Mesothelial cell of epicardium (in vitro differentiated cells): Measurements from ENCODE around the gene DGKA. TPM values are rescaled to one million over a fixed set of nuclear protein-coding genes. Genes with fewer than 3 reads are reported as not detected.

ENCODE experiments used
- DNase-seq, 2 experiments: peaks; one replicate each; pipeline ENCODE4 v3.0.0; 2021; ENCODE audit warnings: low spot score in 2 of 2; ENCODE audit not compliant: unreplicated experiment in 2 of 2
- H3K27ac Mint-ChIP-seq: 2 replicates; pipeline ENCODE4 v1.8.0; 2021; ENCODE audit warnings: mixed read lengths
- H3K27me3 Mint-ChIP-seq: 2 replicates; pipeline ENCODE4 v1.8.0; 2021; ENCODE audit warnings: low read depth, mixed read lengths
- H3K36me3 Mint-ChIP-seq: 2 replicates; pipeline ENCODE4 v1.8.0; 2021; ENCODE audit warnings: mixed read lengths
- H3K4me1 Mint-ChIP-seq: 2 replicates; pipeline ENCODE4 v1.8.0; 2021; ENCODE audit warnings: mixed read lengths
- H3K4me3 Mint-ChIP-seq: 2 replicates; pipeline ENCODE4 v1.8.0; 2021; ENCODE audit warnings: mild to moderate bottlenecking, moderate library complexity, mixed read lengths
- H3K9me3 Mint-ChIP-seq: 2 replicates; pipeline ENCODE4 v1.8.0; 2021; ENCODE audit warnings: mixed read lengths
- CTCF ChIP-seq: fragments of 200-600 bp; sonication (generic); IDR thresholded peaks from one replicate; pipeline ENCODE4 v1.5.0; 2021; ENCODE audit warnings: antibody characterized with exemption; ENCODE audit not compliant: unreplicated experiment
- total RNA-seq: library from RNA; stranded (reverse); gene quantifications from 3 replicates; pipeline ENCODE4 v1.2.1, GENCODE V29; 2021

DGKA gene
- total RNA-seq, 1 donor from 2014 or later = 33.5 TPM

GRCh38 chr12:55946553-55946952, 15.6 kb downstream of the DGKA start:
- H3K9me3 Mint-ChIP-seq = no peaks in the 10 kb centered on the region
- no peak overlapping the region for H3K4me3 Mint-ChIP-seq
- no peak for DNase-seq
- H3K27ac Mint-ChIP-seq = no peak overlapping the region
- peaks cover 5% of the 10 kb centered on the region for H3K36me3 Mint-ChIP-seq
- no peaks in the 10 kb centered on the region for H3K27me3 Mint-ChIP-seq
- no peak for TF ChIP-seq CTCF
- H3K4me1 Mint-ChIP-seq = no peaks in the 10 kb centered on the region

- no peak for TF ChIP-seq CTCF
- Mint-ChIP-seq H3K27me3 (no peaks in the 10 kb centered on the region), H3K4me3 (no peak overlapping the region), H3K4me1 (peaks cover 2% of the 10 kb centered on the region), H3K27ac (no peak overlapping the region), H3K36me3 (peaks cover 5% of the 10 kb centered on the region), H3K9me3 (no peaks in the 10 kb centered on the region)
- no peak for DNase-seq
Measured at GRCh38 chr12:55955344-55955743, 24.4 kb downstream of the DGKA start.

- no peak for DNase-seq
- Mint-ChIP-seq H3K36me3 (peaks cover 5% of the 10 kb centered on the region), H3K9me3 (no peaks in the 10 kb centered on the region), H3K27ac (peak overlapping the region; percentile 26), H3K4me3 (no peak overlapping the region), H3K4me1 (peaks cover 2% of the 10 kb centered on the region), H3K27me3 (no peaks in the 10 kb centered on the region)
- TF ChIP-seq CTCF = no peak
Measured at GRCh38 chr12:55955800-55956508, 25.0 kb downstream of the DGKA start.

GRCh38 chr12:55957106-55957859, 26.3 kb downstream of the DGKA start:
- H3K4me3 Mint-ChIP-seq = no peak overlapping the region
- H3K27ac Mint-ChIP-seq = no peak overlapping the region
- H3K9me3 Mint-ChIP-seq = no peaks in the 10 kb centered on the region
- DNase-seq = no peak
- peaks cover 2% of the 10 kb centered on the region for H3K4me1 Mint-ChIP-seq
- no peak for TF ChIP-seq CTCF
- no peaks in the 10 kb centered on the region for H3K27me3 Mint-ChIP-seq
- peaks cover 3% of the 10 kb centered on the region for H3K36me3 Mint-ChIP-seq

- Mint-ChIP-seq H3K9me3 (no peaks in the 10 kb centered on the region), H3K27me3 (no peaks in the 10 kb centered on the region), H3K4me3 (no peak overlapping the region), H3K27ac (no peak overlapping the region), H3K36me3 (no peaks in the 10 kb centered on the region), H3K4me1 (peaks cover 29% of the 10 kb centered on the region)
- DNase-seq = no peak
- TF ChIP-seq CTCF = no peak
Measured at GRCh38 chr12:55963760-55964159, 32.8 kb downstream of the DGKA start.
